Endothelial cell of umbilical vein (primary cell): ENCODE measurements around the gene CRKL. TPM values are rescaled to one million over a fixed set of nuclear protein-coding genes. Genes with fewer than 3 reads are reported as not detected.

Source experiments
- BruUV-seq: library from RNA; stranded (reverse); fragments of 400-500 nt; replicated peaks from 2 replicates; lab custom pipeline; 2021; lab: Mats Ljungman, UMichigan
- CTCF ChIA-PET: fragments of 300-600, 350-600 bp; sonication (Branson Sonifier 250); formaldehyde crosslinking; loops from one replicate; lab custom pipeline; 2021; ENCODE audit warnings: antibody characterized with exemption, inconsistent platforms; lab: Charles Lee
- POLR2A ChIA-PET: fragments of 300-600, 350-600 bp; sonication (Branson Sonifier 250); formaldehyde crosslinking; loops from one replicate; lab custom pipeline; 2021; ENCODE audit warnings: antibody characterized with exemption, inconsistent platforms; lab: Charles Lee
- DNase-seq: peaks from one replicate; pipeline ENCODE4 v3.0.0-alpha.2; 2011; ENCODE audit warnings: low read depth, low spot score
- FAIRE-seq: peaks from 2 replicates; lab custom pipeline; 2011; peaks lifted over from hg19 to GRCh38; lab: Jason Lieb, UNC
- H2AFZ ChIP-seq: 2 replicates; pipeline ENCODE4 v1.6.0; 2012; ENCODE audit warnings: low read depth, low read length, control low read depth, inconsistent platforms
- H3K27ac ChIP-seq: 2 replicates; pipeline ENCODE4 v1.5.1; 2011; ENCODE audit warnings: low read depth, mild to moderate bottlenecking, control low read depth, low read length, moderate library complexity; ENCODE audit not compliant: insufficient read depth
- H3K27me3 ChIP-seq, 2 experiments: 2 replicates each; pipeline versions ENCODE4 v1.6.0 to v1.6.1; 2011; ENCODE audit warnings: low read length in 2 of 2, mixed read lengths in 1 of 2; ENCODE audit not compliant: control insufficient read depth in 2 of 2, insufficient read depth in 2 of 2
- H3K36me3 ChIP-seq, 2 experiments: 2 replicates in 1 of 2; 3 replicates in 1 of 2; pipeline ENCODE4 v1.5.1; 2011; ENCODE audit warnings: low read length in 2 of 2, mild to moderate bottlenecking in 1 of 2, moderate library complexity in 1 of 2; ENCODE audit not compliant: control insufficient read depth in 2 of 2, insufficient read depth in 2 of 2; ENCODE audit errors: extremely low read depth in 1 of 2
- H3K4me1 ChIP-seq: 3 replicates; pipeline ENCODE4 v1.5.1; 2011; ENCODE audit warnings: mild to moderate bottlenecking, low read length; ENCODE audit not compliant: control insufficient read depth, insufficient read depth; ENCODE audit errors: extremely low read depth
- H3K4me2 ChIP-seq: 2 replicates; pipeline ENCODE4 v1.6.1; 2011; ENCODE audit warnings: low read length, control low read depth, mixed read lengths; ENCODE audit not compliant: insufficient read depth
- H3K4me3 ChIP-seq, 3 experiments: fragments of 200-600 bp in 1 of 3; sonication (generic), shearing (Covaris generic) in 1 of 3; replicated peaks in 1 of 3; 2 replicates each; pipeline ENCODE4 v1.5.1; 2011 to 2016; ENCODE audit warnings: control low read depth in 3 of 3, low read length in 3 of 3, mild to moderate bottlenecking in 2 of 3, inconsistent platforms in 1 of 3, low read depth in 1 of 3, moderate library complexity in 1 of 3; ENCODE audit not compliant: insufficient read depth in 1 of 3
- H3K79me2 ChIP-seq: 2 replicates; pipeline ENCODE4 v1.6.0; 2012; ENCODE audit warnings: low read length, inconsistent platforms; ENCODE audit not compliant: control insufficient read depth, insufficient read depth
- H3K9ac ChIP-seq: replicated peaks from 2 replicates; pipeline ENCODE3; 2011; ENCODE audit warnings: low read length, control low read depth; ENCODE audit not compliant: insufficient read depth; ENCODE audit errors: extremely low read depth
- H3K9me1 ChIP-seq: replicated peaks from 3 replicates; pipeline ENCODE4 v1.6.0; 2011; ENCODE audit warnings: mild to moderate bottlenecking, low read length; ENCODE audit not compliant: control insufficient read depth, insufficient read depth; ENCODE audit errors: extremely low read depth
- H3K9me3 ChIP-seq: replicated peaks from 2 replicates; pipeline ENCODE4 v1.5.1; 2012; ENCODE audit warnings: low read length, inconsistent platforms; ENCODE audit not compliant: control insufficient read depth, insufficient read depth
- H4K20me1 ChIP-seq: replicated peaks from 2 replicates; pipeline ENCODE3; 2011; ENCODE audit warnings: mild to moderate bottlenecking, low read length; ENCODE audit not compliant: control insufficient read depth, insufficient read depth; ENCODE audit errors: extremely low read depth
- EZH2 ChIP-seq: IDR thresholded peaks from 2 replicates; pipeline ENCODE4 v1.6.1; 2012; ENCODE audit warnings: borderline replicate concordance, low read depth, mild to moderate bottlenecking, moderate library complexity, low read length, inconsistent platforms; ENCODE audit not compliant: severe bottlenecking
- FOS ChIP-seq: IDR thresholded peaks from 2 replicates; pipeline ENCODE4 v1.6.1; 2011; ENCODE audit warnings: mild to moderate bottlenecking, low read length, moderate library complexity, borderline replicate concordance; ENCODE audit not compliant: insufficient read depth
- JUN ChIP-seq: IDR thresholded peaks from 2 replicates; pipeline ENCODE4 v1.6.1; 2011; ENCODE audit warnings: borderline replicate concordance, low read depth; ENCODE audit not compliant: insufficient read length, insufficient read depth
- MAX ChIP-seq: IDR thresholded peaks from 2 replicates; pipeline ENCODE4 v1.6.1; 2011; ENCODE audit not compliant: insufficient read depth, insufficient read length
- POLR2A ChIP-seq: IDR thresholded peaks from 2 replicates; pipeline ENCODE4 v1.6.1; 2012; ENCODE audit warnings: low read depth, mild to moderate bottlenecking, control low read depth, low read length
- POLR2AphosphoS5 ChIP-seq: IDR thresholded peaks from 2 replicates; pipeline ENCODE4 v1.6.1; 2012; ENCODE audit warnings: low read depth, mild to moderate bottlenecking, control low read depth, low read length, moderate library complexity; ENCODE audit not compliant: insufficient read depth
- dilution Hi-C: fragments of 300-500 bp; cut with MboI; formaldehyde crosslinking; loops from one replicate; pipeline ENCODE4 v1.15.0; 2019; ENCODE audit warnings: low sequenced_read_pairs; ENCODE audit not compliant: extremely low pct_ligation_motif_present
- intact Hi-C: fragments of 100-400 bp; cut with micrococcal nuclease; formaldehyde crosslinking; loops from one replicate; pipeline ENCODE4 v1.10.0; 2022
- polyA plus RNA-seq, 4 experiments: library from polyadenylated mRNA; depleted of rRNA in 3 of 4; stranded (reverse) in 3 of 4; unstranded in 1 of 4; fragments of >200 nt; gene quantifications; 2 replicates each; pipeline versions ENCODE4 v1.2.1 to v1.2.3, GENCODE V29; 2011 to 2012; ENCODE audit warnings: missing spikeins in 1 of 4
- total RNA-seq: library from RNA; stranded (reverse); gene quantifications from 2 replicates; pipeline ENCODE4 v1.2.3, GENCODE V29; 2021
- TF ChIP-seq, protein P1 (sequence below), 2 donors: IDR thresholded peaks; 1 replicate in 1 of 2; 2 replicates in 1 of 2; pipeline ENCODE4 v1.5.1; 2011; ENCODE audit warnings: low read length in 2 of 2, mild to moderate bottlenecking in 2 of 2, moderate library complexity in 2 of 2, control low read depth in 1 of 2, inconsistent platforms in 1 of 2, low read depth in 1 of 2; ENCODE audit not compliant: insufficient read depth in 1 of 2; ENCODE audit errors: extremely low read depth in 1 of 2

CRKL gene
- total and polyA plus RNA-seq, 2 donors (not counting 3 experiments of a cell fraction or from before 2014, with no cell fraction given): 18.0 to 50.6 TPM

DNA sequence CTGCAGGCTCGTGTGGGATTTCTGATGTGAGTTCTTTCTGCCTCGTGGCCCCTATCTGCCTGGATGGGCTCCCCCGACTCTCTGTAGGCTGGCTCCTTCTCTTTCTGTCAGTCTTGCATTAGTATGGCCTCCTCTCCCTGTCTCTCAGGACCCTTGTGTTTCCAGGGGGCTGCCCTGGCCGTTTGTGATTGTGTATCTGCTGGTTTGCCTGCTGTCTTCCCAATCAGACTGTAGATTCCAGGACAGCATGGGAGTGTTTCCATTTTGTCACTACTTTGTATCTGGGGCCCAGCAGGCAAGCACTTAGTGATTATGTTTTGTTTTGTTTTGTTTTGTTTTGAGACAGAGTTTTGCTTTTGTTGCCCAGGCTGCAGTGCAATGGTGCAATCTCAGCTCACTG lies 32.8 kb upstream of the CRKL start:
- Histone ChIP-seq H3K79me2 (no peaks in the 10 kb centered on the region), H3K4me2 (no peak overlapping the region), H3K4me1 (peaks cover 3% of the 10 kb centered on the region), H3K4me3 (no peak overlapping the region), H3K36me3 (peaks cover 10 to 22% of the 10 kb centered on the region in 2 experiments), H4K20me1 (no peaks in the 10 kb centered on the region), H3K9me1 (no peaks in the 10 kb centered on the region), H3K27me3 (no peaks in the 10 kb centered on the region), H3K27ac (no peak overlapping the region), H2AFZ (no peak overlapping the region), H3K9me3 (no peaks in the 10 kb centered on the region), H3K9ac (no peak overlapping the region)
- POLR2A ChIA-PET: no interaction called here
- intact Hi-C loops (loop anchor here (2.0 kb wide), 1 partner anchor 72 kb away; no protein-coding TSS in a partner anchor), dilution Hi-C loops (no loop called here)
- CTCF ChIA-PET: interaction anchor here (1.4 to 2.8 kb wide), 5 partner anchors 22 to 118 kb away, joined by 3 to 31 read pairs (median 26); partner anchors contain the start of genes LZTR1 and THAP7
- FAIRE-seq (no peak), DNase-seq (no peak)
- TF ChIP-seq JUN: no peak
- no peak for TF ChIP-seq MAX
- no peak for TF ChIP-seq EZH2
- TF ChIP-seq POLR2AphosphoS5: no peak
- no peak for TF ChIP-seq FOS
- no peak for TF ChIP-seq POLR2A
- TF ChIP-seq, protein P1, sequence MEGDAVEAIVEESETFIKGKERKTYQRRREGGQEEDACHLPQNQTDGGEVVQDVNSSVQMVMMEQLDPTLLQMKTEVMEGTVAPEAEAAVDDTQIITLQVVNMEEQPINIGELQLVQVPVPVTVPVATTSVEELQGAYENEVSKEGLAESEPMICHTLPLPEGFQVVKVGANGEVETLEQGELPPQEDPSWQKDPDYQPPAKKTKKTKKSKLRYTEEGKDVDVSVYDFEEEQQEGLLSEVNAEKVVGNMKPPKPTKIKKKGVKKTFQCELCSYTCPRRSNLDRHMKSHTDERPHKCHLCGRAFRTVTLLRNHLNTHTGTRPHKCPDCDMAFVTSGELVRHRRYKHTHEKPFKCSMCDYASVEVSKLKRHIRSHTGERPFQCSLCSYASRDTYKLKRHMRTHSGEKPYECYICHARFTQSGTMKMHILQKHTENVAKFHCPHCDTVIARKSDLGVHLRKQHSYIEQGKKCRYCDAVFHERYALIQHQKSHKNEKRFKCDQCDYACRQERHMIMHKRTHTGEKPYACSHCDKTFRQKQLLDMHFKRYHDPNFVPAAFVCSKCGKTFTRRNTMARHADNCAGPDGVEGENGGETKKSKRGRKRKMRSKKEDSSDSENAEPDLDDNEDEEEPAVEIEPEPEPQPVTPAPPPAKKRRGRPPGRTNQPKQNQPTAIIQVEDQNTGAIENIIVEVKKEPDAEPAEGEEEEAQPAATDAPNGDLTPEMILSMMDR (IDR thresholded peaks at IDR 0.05; ENCODE audit: extremely low read depth in 1 of 2, insufficient read depth in 1 of 2, low read depth in 1 of 2, low read length in 2 of 2): no peak
- no TSS peak for BruUV-seq
